ENCODE results near the gene TMEM238. TPM values are rescaled to one million over a fixed set of nuclear protein-coding genes. Genes with fewer than 3 reads are reported as not detected.

The TMEM238 gene
- total and polyA plus RNA-seq, 10 of the 15 experiments (the other 5 are each of a cell fraction or from before 2014, with no cell fraction given): 0.05 to 16.9 (median 0.58) TPM; not detected in 1

DNA sequence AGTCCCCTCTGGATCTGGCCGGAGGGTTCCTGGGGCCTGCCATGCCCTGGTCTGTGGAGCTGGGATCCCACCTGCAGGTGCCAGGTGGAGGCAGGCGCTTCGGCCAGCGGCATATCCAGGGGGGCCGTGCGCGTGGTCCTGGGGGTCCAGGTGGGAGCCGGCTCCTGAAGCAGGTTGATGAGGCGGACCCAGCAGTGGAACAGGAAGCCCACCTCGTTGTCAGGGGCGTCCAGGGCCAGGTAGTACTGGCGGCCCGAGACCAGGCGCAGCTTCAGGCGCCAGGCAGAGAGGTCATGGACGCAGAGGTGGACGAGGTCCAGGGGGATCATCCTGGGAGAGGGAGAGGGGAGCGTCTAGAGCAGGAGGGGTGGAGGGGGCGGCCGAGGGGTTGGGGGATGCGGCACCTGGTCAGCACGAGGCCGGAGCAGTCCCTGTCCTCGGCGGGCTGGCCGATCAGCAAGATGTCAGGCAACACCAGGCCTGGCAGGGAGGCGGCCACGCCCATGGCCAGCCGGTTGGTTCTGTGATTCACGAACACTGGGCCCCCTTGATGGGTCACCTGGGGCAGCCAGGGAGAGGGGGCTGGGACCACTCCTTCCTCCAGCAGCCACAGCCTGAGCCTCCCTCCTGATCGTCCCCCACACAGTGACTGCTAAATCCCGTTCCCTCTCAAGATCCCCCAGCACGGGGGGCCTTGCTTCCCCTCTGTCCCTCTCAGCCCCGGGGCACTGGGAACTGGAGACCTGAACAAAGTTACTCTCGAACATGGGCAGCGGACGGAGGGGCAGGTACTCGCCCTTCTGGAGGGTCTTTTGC is 21.7 kb downstream of the TMEM238 start (continued):
- TF ChIP-seq PRDM15 (CRISPR knock-in tag; IDR thresholded peaks at IDR 0.05) (no peak), EP300 (IDR thresholded peaks at IDR 0.05; ENCODE audit: borderline replicate concordance in 1 of 2, control insufficient read depth in 1 of 2, low read depth in 2 of 2, low read length in 2 of 2) (no peak), JUNB (IDR thresholded peaks at IDR 0.05) (no peak), ESRRA (IDR thresholded peaks at IDR 0.05; ENCODE audit: low read length) (no peak), RAD21 (IDR thresholded peaks at IDR 0.05; ENCODE audit: insufficient read depth, low read depth, low read length) (no peak), CREB1 (IDR thresholded peaks at IDR 0.05; ENCODE audit: low read depth) (no peak), E4F1 (IDR thresholded peaks at IDR 0.05; ENCODE audit: borderline replicate concordance, partially characterized antibody) (no peak), MEF2A (IDR thresholded peaks at IDR 0.05; ENCODE audit: insufficient read depth, low read depth, low read length) (no peak), TBL1XR1 (IDR thresholded peaks at IDR 0.05; ENCODE audit: low read depth, low read length) (no peak), NFYB (IDR thresholded peaks at IDR 0.05; ENCODE audit: insufficient read depth, low read depth, low read length) (no peak), BCL11A (IDR thresholded peaks at IDR 0.05; ENCODE audit: low read depth, low read length) (no peak), ZNF274 (IDR thresholded peaks at IDR 0.05; ENCODE audit: insufficient read depth, insufficient read length) (no peak), POLR2AphosphoS5 (IDR thresholded peaks at IDR 0.05; ENCODE audit: low read length) (no peak)
